Gastrocnemius medialis (tissue), 4 donors: ENCODE data around the gene HAAO.

ENCODE experiments used
- CTCF ChIP-seq, 5 experiments: fragments of 450-650 bp in 3 of 5; fragments of 200-600 bp in 2 of 5; sonication (generic) in 2 of 5; IDR thresholded peaks in 4 of 5; conservative IDR thresholded peaks in 1 of 5; 1 replicate in 4 of 5; 2 replicates in 1 of 5; pipeline ENCODE4 v1.5.1; 2016 to 2019; ENCODE audit warnings: antibody characterized with exemption in 5 of 5, mild to moderate bottlenecking in 3 of 5, moderate library complexity in 3 of 5
- POLR2A ChIP-seq, 2 donors: fragments of 450-650 bp; IDR thresholded peaks; one replicate each; pipeline ENCODE4 v1.6.1; 2017; ENCODE audit warnings: antibody characterized with exemption in 2 of 2, mild to moderate bottlenecking in 2 of 2, moderate library complexity in 2 of 2

- TF ChIP-seq CTCF (IDR thresholded peaks at IDR 0.05 in 4 of 5, conservative IDR thresholded peaks at IDR 0.05 in 1 of 5): no peak
- no peak for TF ChIP-seq POLR2A (IDR thresholded peaks at IDR 0.05)
Observed at GRCh38 chr2:42724886-42725285, 67.5 kb downstream of the HAAO start.
